ENCODE data around the gene GUCD1.

- TF ChIP-seq EZH2 (IDR thresholded peaks at IDR 0.05; ENCODE audit: insufficient read depth, low read length) (no peak), CTCF (IDR thresholded peaks at IDR 0.05; ENCODE audit: insufficient read depth, low read depth, low read length) (no peak)
Measured at GRCh38 chr22:24566899-24567511, 12.1 kb upstream of the GUCD1 start.

Measured in astrocyte (in vitro differentiated cells and primary cell).